GM23338 (cell line): ENCODE results near the gene PLEKHG2. TPM values are rescaled to one million over a fixed set of nuclear protein-coding genes. Genes with fewer than 3 reads are reported as not detected.

ENCODE experiments used
- ATAC-seq: fragments of 200-7000 bp; cut with Tn5 transposase; 3 replicates; pipeline ENCODE4 v1.9.1; 2020
- DNase-seq: peaks from one replicate; pipeline ENCODE4 v3.0.0-alpha.2; 2015; ENCODE audit warnings: low spot score
- H2AFZ ChIP-seq: fragments of 200-600 bp; sonication (generic); 2 replicates; pipeline ENCODE4 v1.8.0; 2016; ENCODE audit warnings: antibody characterized with exemption, mild to moderate bottlenecking, moderate library complexity
- H3F3A ChIP-seq: fragments of 200-600 bp; sonication (generic); replicated peaks from 2 replicates; pipeline ENCODE4 v1.8.0; 2017; ENCODE audit warnings: antibody characterized with exemption, mixed run types, low read depth
- H3K27ac ChIP-seq: fragments of 200-600 bp; sonication (generic); 2 replicates; pipeline ENCODE4 v1.6.1; 2016; ENCODE audit warnings: low read depth
- H3K27me3 ChIP-seq: fragments of 200-600 bp; sonication (generic); 2 replicates; pipeline ENCODE4 v1.8.0; 2016; ENCODE audit warnings: mild to moderate bottlenecking, mixed run types, moderate library complexity; ENCODE audit not compliant: insufficient read depth
- H3K36me3 ChIP-seq: fragments of 200-600 bp; sonication (generic); 2 replicates; pipeline ENCODE4 v1.8.0; 2016; ENCODE audit warnings: mild to moderate bottlenecking; ENCODE audit not compliant: insufficient read depth
- H3K4me1 ChIP-seq: fragments of 200-600 bp; sonication (generic); 2 replicates; pipeline ENCODE4 v1.8.0; 2016; ENCODE audit warnings: mild to moderate bottlenecking, moderate library complexity; ENCODE audit not compliant: insufficient read depth
- H3K4me2 ChIP-seq: fragments of 200-600 bp; sonication (generic); 2 replicates; pipeline ENCODE4 v1.7.1; 2017; ENCODE audit warnings: mixed run types
- H3K4me3 ChIP-seq: fragments of 200-600 bp; sonication (generic); 2 replicates; pipeline ENCODE4 v1.6.1; 2016; ENCODE audit warnings: mixed run types
- H3K79me2 ChIP-seq: fragments of 200-600 bp; sonication (generic); replicated peaks from 2 replicates; pipeline ENCODE4 v1.8.0; 2017; ENCODE audit warnings: mild to moderate bottlenecking; ENCODE audit not compliant: insufficient read depth
- H3K9me2 ChIP-seq: fragments of 200-600 bp; sonication (generic); 2 replicates; pipeline ENCODE4 v1.8.0; 2017; ENCODE audit not compliant: insufficient read depth
- H4K20me1 ChIP-seq: fragments of 200-600 bp; sonication (generic); replicated peaks from 2 replicates; pipeline ENCODE4 v1.8.0; 2017; ENCODE audit warnings: mild to moderate bottlenecking; ENCODE audit not compliant: insufficient read depth
- H3K27ac Mint-ChIP-seq: 2 replicates; pipeline ENCODE4 v1.8.0; 2020; ENCODE audit warnings: inconsistent platforms, mild to moderate bottlenecking, moderate library complexity, mixed read lengths
- H3K27me3 Mint-ChIP-seq: 3 replicates; pipeline ENCODE4 v1.8.0; 2022; ENCODE audit warnings: low read depth, mild to moderate bottlenecking, moderate library complexity, mixed read lengths, inconsistent platforms; ENCODE audit not compliant: insufficient read depth, poor library complexity
- H3K36me3 Mint-ChIP-seq: 3 replicates; pipeline ENCODE4 v1.8.0; 2021; ENCODE audit warnings: low read depth, mild to moderate bottlenecking, inconsistent platforms, moderate library complexity, mixed read lengths
- H3K4me1 Mint-ChIP-seq: 3 replicates; pipeline ENCODE4 v1.8.0; 2020; ENCODE audit warnings: mild to moderate bottlenecking, inconsistent platforms, mixed read lengths
- H3K4me3 Mint-ChIP-seq: 3 replicates; pipeline ENCODE4 v1.8.0; 2021; ENCODE audit warnings: moderate library complexity, mild to moderate bottlenecking, inconsistent platforms, mixed read lengths
- H3K9me3 Mint-ChIP-seq: 3 replicates; pipeline ENCODE4 v1.8.0; 2020; ENCODE audit warnings: moderate library complexity, mild to moderate bottlenecking, inconsistent platforms, mixed read lengths
- CREB1 ChIP-seq: fragments of 250-450 bp; sonication (Bioruptor Pico); IDR thresholded peaks from 2 replicates; pipeline ENCODE4 v1.5.0; 2020; ENCODE audit warnings: low read depth, mild to moderate bottlenecking, moderate library complexity
- EZH2 ChIP-seq: fragments of 200-600 bp; sonication (generic); IDR thresholded peaks from one replicate; pipeline ENCODE4 v1.8.0; 2017; ENCODE audit warnings: antibody characterized with exemption, mild to moderate bottlenecking, low read depth; ENCODE audit not compliant: unreplicated experiment
- NANOG ChIP-seq: IDR thresholded peaks from 2 replicates; pipeline ENCODE4 v1.6.1; 2016; ENCODE audit warnings: antibody characterized with exemption, borderline replicate concordance
- POLR2AphosphoS5 ChIP-seq: IDR thresholded peaks from 2 replicates; pipeline ENCODE4 v1.6.1; 2016; ENCODE audit warnings: antibody characterized with exemption, low read depth
- STAT1 ChIP-seq: IDR thresholded peaks from one replicate; pipeline ENCODE4 v1.6.1; 2016; ENCODE audit warnings: antibody characterized with exemption; ENCODE audit not compliant: unreplicated experiment
- ZNF114 ChIP-seq: fragments of 250-450 bp; sonication (Bioruptor Pico); IDR thresholded peaks from 2 replicates; pipeline ENCODE4 v1.5.0; 2020; ENCODE audit warnings: mild to moderate bottlenecking, moderate library complexity
- ZNF331 ChIP-seq: fragments of 250-450 bp; sonication (Bioruptor Pico); IDR thresholded peaks from 2 replicates; pipeline ENCODE4 v1.5.0; 2020; ENCODE audit warnings: low read depth, mild to moderate bottlenecking, moderate library complexity
- polyA plus RNA-seq: library from polyadenylated mRNA; unstranded; fragments of >200 nt; fragmentation: Nextera tagmentation; extraction: Ambion mirVana; gene quantifications from 2 replicates; pipeline ENCODE4 v1.2.1, GENCODE V29; 2016
- total RNA-seq: library from RNA; depleted of rRNA; stranded (reverse); fragments of >200 nt; shearing (Covaris generic); gene quantifications from 2 replicates; pipeline ENCODE4 v1.2.3, GENCODE V29; 2014
- TF ChIP-seq, protein P1 (sequence below), 2 experiments: fragments of 200-600 bp in 1 of 2; sonication (generic) in 1 of 2; conservative IDR thresholded peaks; 2 replicates each; pipeline versions ENCODE4 v1.5.1 to v1.6.1; 2016 to 2017; ENCODE audit warnings: antibody characterized with exemption in 2 of 2, low read depth in 2 of 2, mild to moderate bottlenecking in 2 of 2, moderate library complexity in 1 of 2
- TF ChIP-seq, protein P2 (sequence below): IDR thresholded peaks from 2 replicates; pipeline ENCODE4 v1.6.1; 2016; ENCODE audit warnings: antibody characterized with exemption

The PLEKHG2 gene
- total and polyA plus RNA-seq, 2 experiments from 2014 or later, result 15.5 to 41.3 TPM

DNA sequence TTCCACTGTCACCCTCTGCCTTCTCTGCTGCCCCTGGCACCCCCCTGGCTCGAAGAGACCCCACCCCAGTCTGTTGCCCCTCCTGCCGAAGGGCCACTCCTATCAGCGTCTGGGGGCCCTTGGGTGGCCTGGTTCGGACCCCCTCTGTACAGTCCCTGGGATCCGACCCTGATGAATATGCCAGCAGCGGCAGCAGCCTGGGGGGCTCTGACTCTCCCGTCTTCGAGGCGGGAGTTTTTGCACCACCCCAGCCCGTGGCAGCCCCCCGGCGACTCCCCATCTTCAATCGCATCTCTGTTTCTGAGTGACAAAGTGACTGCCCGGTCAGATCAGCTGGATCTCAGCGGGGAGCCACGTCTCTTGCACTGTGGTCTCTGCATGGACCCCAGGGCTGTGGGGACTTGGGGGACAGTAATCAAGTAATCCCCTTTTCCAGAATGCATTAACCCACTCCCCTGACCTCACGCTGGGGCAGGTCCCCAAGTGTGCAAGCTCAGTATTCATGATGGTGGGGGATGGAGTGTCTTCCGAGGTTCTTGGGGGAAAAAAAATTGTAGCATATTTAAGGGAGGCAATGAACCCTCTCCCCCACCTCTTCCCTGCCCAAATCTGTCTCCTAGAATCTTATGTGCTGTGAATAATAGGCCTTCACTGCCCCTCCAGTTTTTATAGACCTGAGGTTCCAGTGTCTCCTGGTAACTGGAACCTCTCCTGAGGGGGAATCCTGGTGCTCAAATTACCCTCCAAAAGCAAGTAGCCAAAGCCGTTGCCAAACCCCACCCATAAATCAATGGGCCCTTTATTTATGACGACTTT lies 3.9 kb upstream of the PLEKHG2 start:
- Mint-ChIP-seq H3K9me3 (peaks cover 4% of the 10 kb centered on the region; the same call in 2 of the 3 replicates), H3K27me3 (peaks cover 43% of the 10 kb centered on the region), H3K27ac (peak overlapping the region; percentile 89), H3K4me3 (peak overlapping the region; percentile 94), H3K4me1 (peaks cover 52% of the 10 kb centered on the region), H3K36me3 (peaks cover 17% of the 10 kb centered on the region; the same call in 2 of the 3 replicates)
- no peaks in the 10 kb centered on the region for H3K27me3 ChIP-seq
- H3K79me2 ChIP-seq, result peaks cover 24% of the 10 kb centered on the region
- H3K9me2 ChIP-seq, result no peaks in the 10 kb centered on the region
- peak overlapping the region; percentile 99 for H3K4me3 ChIP-seq
- TF ChIP-seq, protein P1, sequence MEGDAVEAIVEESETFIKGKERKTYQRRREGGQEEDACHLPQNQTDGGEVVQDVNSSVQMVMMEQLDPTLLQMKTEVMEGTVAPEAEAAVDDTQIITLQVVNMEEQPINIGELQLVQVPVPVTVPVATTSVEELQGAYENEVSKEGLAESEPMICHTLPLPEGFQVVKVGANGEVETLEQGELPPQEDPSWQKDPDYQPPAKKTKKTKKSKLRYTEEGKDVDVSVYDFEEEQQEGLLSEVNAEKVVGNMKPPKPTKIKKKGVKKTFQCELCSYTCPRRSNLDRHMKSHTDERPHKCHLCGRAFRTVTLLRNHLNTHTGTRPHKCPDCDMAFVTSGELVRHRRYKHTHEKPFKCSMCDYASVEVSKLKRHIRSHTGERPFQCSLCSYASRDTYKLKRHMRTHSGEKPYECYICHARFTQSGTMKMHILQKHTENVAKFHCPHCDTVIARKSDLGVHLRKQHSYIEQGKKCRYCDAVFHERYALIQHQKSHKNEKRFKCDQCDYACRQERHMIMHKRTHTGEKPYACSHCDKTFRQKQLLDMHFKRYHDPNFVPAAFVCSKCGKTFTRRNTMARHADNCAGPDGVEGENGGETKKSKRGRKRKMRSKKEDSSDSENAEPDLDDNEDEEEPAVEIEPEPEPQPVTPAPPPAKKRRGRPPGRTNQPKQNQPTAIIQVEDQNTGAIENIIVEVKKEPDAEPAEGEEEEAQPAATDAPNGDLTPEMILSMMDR (conservative IDR thresholded peaks at IDR 0.05; ENCODE audit: low read depth in 2 of 2), result no peak
- no peak for TF ChIP-seq POLR2AphosphoS5
- TF ChIP-seq, protein P2, sequence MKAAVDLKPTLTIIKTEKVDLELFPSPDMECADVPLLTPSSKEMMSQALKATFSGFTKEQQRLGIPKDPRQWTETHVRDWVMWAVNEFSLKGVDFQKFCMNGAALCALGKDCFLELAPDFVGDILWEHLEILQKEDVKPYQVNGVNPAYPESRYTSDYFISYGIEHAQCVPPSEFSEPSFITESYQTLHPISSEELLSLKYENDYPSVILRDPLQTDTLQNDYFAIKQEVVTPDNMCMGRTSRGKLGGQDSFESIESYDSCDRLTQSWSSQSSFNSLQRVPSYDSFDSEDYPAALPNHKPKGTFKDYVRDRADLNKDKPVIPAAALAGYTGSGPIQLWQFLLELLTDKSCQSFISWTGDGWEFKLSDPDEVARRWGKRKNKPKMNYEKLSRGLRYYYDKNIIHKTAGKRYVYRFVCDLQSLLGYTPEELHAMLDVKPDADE, result no peak
- no peak for TF ChIP-seq NANOG
- no peak for TF ChIP-seq CREB1
- TF ChIP-seq STAT1, result no peak
- no peak for TF ChIP-seq EZH2
- TF ChIP-seq ZNF114 (CRISPR knock-in tag), result no peak
- H3K27ac ChIP-seq, result peak overlapping the region; percentile 93
- no peak for ATAC-seq
- peaks cover 39% of the 10 kb centered on the region for H3F3A ChIP-seq
- H3K4me1 ChIP-seq, result peaks cover 55% of the 10 kb centered on the region
- H3K36me3 ChIP-seq, result no peaks in the 10 kb centered on the region
- no peak overlapping the region for H2AFZ ChIP-seq
- H4K20me1 ChIP-seq, result peaks cover 4% of the 10 kb centered on the region; the same call in 1 of the 2 replicates
- DNase-seq, result no peak
- H3K4me2 ChIP-seq, result peak overlapping the region; percentile 91

DNA sequence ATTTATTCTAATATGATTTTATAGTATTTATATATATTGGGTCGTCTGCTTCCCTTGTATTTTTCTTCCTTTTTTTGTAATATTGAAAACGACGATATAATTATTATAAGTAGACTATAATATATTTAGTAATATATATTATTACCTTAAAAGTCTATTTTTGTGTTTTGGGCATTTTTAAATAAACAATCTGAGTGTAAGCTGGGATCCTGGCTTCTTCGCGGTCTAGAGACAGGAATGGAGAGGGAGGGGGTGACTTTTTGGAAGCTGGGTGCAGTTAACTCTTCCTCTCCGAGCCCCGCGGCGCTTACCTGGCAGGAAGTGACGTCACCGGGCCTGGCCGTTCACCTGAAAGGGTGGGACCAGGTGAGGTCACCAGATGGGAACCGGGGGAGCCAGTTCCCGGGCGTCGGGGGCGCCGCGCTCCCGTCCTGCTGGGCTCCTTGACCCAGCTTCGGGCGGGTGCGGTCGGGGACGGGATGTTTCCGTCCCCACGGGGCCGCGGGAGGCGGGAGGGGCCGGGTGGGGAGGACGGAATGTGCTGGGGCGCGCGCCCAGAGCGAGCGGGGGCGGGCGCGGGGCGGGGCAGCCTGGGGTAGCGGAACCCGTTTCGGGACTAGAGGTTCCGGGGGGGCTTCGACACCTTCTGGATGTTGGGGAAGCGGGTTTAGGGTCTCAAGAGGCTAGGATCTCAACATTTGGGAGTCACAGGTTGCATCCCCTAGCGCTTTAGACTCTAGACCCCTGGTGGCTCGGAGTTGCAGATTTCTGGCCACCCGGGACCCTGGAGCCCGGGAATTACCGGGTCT lies 3.1 kb upstream of the PLEKHG2 start:
- Histone ChIP-seq H3K9me2 (no peaks in the 10 kb centered on the region), H3K27me3 (no peaks in the 10 kb centered on the region), H2AFZ (no peak overlapping the region), H3K36me3 (no peaks in the 10 kb centered on the region), H3K4me3 (peak overlapping the region; percentile 99), H3K27ac (peak overlapping the region; percentile 93), H3K4me2 (peak overlapping the region; percentile 91), H3K4me1 (peaks cover 54% of the 10 kb centered on the region), H3K79me2 (peaks cover 32% of the 10 kb centered on the region), H3F3A (peaks cover 39% of the 10 kb centered on the region), H4K20me1 (peaks cover 6% of the 10 kb centered on the region; the same call in 1 of the 2 replicates)
- H3K36me3 Mint-ChIP-seq, result peaks cover 20% of the 10 kb centered on the region; the same call in 2 of the 3 replicates
- peak overlapping the region; percentile 94 for H3K4me3 Mint-ChIP-seq
- H3K4me1 Mint-ChIP-seq, result peaks cover 53% of the 10 kb centered on the region
- peaks cover 43% of the 10 kb centered on the region for H3K27me3 Mint-ChIP-seq
- peaks cover 4% of the 10 kb centered on the region; the same call in 2 of the 3 replicates for H3K9me3 Mint-ChIP-seq
- peak overlapping the region; percentile 91 for H3K27ac Mint-ChIP-seq
- peak; percentile 4 for ATAC-seq
- peak; percentile 99 for DNase-seq
- TF ChIP-seq EZH2, result no peak
- no peak for TF ChIP-seq ZNF114 (CRISPR knock-in tag)
- TF ChIP-seq ZNF331 (CRISPR knock-in tag), result no peak
- TF ChIP-seq, protein P2, result 0 out of 2 replicates have a peak, but pooled peaks have one; percentile 35
- TF ChIP-seq, protein P1 (conservative IDR thresholded peaks at IDR 0.05; ENCODE audit: low read depth in 2 of 2), result no peak
- peak; percentile 98 for TF ChIP-seq CREB1
- peak; percentile 92 for TF ChIP-seq POLR2AphosphoS5
